GM12873 (cell line): ENCODE measurements around the gene KCNJ15.

Experiments
- TF ChIP-seq, protein P1 (sequence below): IDR thresholded peaks from 2 replicates; pipeline ENCODE4 v1.5.1; 2012; ENCODE audit warnings: low read depth, mild to moderate bottlenecking, moderate library complexity, low read length, control low read depth; ENCODE audit not compliant: insufficient read depth; ENCODE audit errors: missing control alignments

KCNJ15 gene

DNA sequence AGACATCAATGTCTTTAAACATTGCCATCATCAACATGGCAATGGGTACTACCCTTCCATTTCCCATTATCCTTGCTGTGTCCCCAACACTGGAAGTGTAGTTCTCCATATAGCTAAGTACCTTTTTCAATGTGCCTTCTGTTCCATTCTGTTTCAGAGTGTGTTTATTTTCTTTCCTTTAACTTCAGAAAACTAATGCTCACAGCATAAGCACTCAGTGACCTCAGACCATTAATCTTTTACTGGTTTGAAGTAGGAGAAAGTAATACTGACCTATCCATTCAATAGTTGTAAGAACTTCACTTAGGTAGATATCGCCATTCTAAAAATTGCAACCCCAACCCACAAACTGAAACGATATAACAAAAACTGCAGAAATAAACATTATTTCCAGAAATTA is 37.8 kb downstream of the KCNJ15 start:
- TF ChIP-seq, protein P1, sequence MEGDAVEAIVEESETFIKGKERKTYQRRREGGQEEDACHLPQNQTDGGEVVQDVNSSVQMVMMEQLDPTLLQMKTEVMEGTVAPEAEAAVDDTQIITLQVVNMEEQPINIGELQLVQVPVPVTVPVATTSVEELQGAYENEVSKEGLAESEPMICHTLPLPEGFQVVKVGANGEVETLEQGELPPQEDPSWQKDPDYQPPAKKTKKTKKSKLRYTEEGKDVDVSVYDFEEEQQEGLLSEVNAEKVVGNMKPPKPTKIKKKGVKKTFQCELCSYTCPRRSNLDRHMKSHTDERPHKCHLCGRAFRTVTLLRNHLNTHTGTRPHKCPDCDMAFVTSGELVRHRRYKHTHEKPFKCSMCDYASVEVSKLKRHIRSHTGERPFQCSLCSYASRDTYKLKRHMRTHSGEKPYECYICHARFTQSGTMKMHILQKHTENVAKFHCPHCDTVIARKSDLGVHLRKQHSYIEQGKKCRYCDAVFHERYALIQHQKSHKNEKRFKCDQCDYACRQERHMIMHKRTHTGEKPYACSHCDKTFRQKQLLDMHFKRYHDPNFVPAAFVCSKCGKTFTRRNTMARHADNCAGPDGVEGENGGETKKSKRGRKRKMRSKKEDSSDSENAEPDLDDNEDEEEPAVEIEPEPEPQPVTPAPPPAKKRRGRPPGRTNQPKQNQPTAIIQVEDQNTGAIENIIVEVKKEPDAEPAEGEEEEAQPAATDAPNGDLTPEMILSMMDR, result no peak

DNA sequence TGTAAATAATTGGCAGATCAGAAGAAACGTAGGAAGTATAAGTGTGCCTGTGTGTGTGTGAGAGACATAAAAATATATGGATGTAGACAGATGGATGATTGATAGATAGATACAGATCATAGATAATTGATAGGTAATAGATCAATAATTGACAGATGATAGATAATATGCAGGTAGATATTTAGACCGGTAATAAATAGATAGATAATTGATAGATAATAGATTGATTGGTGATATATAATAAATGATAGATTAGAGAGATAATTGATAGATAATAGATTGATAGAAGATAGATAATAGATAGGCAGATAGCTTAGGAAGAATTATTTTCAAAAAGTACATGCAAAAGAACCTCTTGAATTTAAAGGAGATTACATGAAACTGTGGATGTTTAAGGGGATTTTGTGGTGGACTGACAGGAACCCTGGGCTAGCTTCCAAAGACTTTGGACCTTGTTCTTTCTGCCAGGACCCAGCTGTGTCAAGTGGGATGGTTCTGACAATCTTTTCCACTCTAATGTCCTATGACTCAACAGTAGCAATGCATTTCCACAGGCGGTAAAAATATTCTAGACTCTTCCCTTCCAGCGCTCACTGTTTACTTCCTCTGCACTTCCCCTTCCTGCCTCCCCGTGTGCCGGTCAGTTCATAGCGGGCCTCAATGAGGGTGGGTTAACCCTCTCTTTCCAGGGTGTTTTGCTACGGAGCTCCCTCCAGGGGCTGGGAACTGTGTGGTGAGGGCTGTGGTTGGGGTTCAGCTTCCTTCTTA is 39.4 kb downstream of the KCNJ15 start:
- TF ChIP-seq, protein P1, result no peak

DNA sequence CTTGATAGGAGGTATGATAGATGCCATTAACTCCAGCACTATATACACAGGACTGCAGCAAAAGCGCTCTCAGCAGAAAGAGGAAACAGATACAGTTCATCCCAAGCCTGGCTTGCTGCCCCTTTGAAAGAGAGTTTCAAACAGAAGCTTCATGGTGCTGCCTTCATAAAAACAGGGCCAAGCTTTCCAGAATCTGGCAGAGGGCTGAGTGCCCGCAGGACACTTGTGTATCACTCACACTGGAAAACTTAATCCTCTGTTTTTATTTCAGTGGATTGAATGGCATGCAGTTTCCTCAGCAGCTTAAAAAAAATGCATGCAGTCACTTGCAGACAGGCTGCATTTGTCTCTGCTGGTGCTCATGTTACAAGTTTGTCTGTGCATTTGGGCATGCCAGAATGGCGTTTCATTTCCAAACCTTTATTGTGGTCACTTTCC is 40.4 kb downstream of the KCNJ15 start:
- TF ChIP-seq, protein P1, result no peak

DNA sequence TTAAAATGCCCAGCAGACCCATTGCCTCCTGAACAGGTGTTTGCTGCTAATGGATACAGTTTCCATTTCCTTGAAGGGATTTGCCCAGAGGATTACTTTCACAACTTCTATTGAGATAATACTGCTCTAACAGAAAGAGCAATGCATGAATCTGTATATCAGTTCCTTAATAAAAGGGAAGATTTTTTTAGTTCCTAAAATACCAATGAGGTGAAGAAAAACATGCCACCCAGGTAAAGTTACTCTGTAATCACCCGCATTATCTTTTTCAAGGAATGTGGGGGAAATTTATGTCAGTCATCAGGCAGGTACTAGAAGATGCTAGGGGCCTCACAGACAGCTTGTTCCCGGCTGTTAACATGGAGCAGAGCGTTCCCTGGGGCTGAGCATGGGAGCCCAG is 41.1 kb downstream of the KCNJ15 start:
- TF ChIP-seq, protein P1, result no peak

DNA sequence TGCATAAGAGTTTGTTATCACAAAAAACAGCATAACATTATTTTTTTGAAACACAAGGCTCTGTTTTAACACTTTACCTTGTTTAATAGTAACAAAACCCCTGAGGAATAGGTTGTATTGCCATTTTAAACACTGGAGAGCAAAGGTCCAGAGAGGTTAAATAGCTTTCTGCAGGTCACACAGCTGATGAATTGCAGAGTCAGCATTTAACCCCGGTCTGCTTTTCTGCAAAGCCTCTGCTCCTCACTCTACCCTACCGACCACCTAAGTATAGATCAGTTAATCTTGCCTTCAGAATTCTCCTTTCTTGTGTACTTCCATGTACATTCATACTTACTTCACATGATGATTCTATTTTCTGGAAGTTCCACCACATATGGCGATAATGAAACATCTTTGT is 42.0 kb downstream of the KCNJ15 start:
- TF ChIP-seq, protein P1, result no peak

DNA sequence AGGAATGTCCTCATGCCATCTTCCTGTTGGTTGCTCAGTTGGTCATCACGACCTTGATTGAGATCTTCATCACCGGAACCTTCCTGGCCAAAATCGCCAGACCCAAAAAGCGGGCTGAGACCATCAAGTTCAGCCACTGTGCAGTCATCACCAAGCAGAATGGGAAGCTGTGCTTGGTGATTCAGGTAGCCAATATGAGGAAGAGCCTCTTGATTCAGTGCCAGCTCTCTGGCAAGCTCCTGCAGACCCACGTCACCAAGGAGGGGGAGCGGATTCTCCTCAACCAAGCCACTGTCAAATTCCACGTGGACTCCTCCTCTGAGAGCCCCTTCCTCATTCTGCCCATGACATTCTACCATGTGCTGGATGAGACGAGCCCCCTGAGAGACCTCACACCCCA is 42.9 kb downstream of the KCNJ15 start:
- TF ChIP-seq, protein P1, result no peak

DNA sequence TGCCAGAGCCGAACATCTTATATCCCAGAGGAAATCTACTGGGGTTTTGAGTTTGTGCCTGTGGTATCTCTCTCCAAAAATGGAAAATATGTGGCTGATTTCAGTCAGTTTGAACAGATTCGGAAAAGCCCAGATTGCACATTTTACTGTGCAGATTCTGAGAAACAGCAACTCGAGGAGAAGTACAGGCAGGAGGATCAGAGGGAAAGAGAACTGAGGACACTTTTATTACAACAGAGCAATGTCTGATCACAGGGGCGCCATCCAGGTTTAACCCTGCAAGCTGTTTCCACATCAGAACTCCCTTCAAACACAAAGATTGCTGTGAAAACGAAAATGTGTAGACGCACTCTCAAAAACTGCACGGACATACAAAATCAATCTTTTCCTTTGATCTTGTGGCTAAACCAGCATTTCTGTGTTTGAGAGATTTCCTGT is 43.4 kb downstream of the KCNJ15 start:
- TF ChIP-seq, protein P1, result no peak
